GM13976 (cell line): Measurements from ENCODE around the gene CLDN6.
A peak's percentile ranks its signal among the peaks of the same experiment; 100 is the strongest.

Source experiments
- DNase-seq: peaks from one replicate; pipeline ENCODE4 v3.0.0; 2012; ENCODE audit warnings: low spot score
- CTCF ChIP-seq: IDR thresholded peaks from 2 replicates; pipeline ENCODE4 v1.5.1; 2012; ENCODE audit warnings: borderline replicate concordance, mild to moderate bottlenecking; ENCODE audit not compliant: insufficient read depth; ENCODE audit errors: extremely low read depth, missing control alignments, control extremely low read depth
- in situ Hi-C: fragments of 300-500 bp; cut with MboI; formaldehyde crosslinking; loops from one replicate; pipeline ENCODE4 v1.12.0; 2022; ENCODE audit warnings: low sequenced_read_pairs, mixed read lengths, inconsistent platforms; ENCODE audit not compliant: unreplicated experiment

Gene CLDN6

DNA sequence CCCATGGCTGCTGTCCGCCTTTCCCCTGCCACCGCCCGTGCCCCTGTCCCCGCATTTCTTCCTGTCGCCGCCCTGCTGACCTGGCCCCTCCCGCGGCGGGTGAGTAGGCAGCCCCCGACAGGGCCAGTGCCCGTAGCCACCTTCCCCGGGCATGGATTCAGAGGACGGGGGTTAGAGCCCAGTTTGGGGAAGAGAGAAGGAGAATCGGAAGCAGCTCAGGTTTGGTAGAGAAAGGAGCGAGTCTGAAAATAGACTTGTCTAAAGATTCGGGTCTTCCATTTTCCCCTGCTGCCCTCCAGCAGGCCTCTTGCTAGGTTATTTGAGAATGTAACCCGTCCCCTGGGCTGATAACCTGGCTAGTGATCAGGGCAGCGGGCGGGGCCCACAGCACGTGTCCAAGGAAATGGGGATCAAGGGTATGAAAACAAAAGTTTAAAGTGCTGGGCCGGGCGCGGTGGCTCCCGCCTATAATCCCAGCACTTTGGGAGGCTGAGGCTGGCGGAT, 13.2 kb downstream of the CLDN6 start:
- in situ Hi-C loops = no loop called here
- TF ChIP-seq CTCF = no peak
- no peak for DNase-seq

GRCh38 chr16:3004319-3004718, 13.7 kb downstream of the CLDN6 start:
- DNase-seq = no peak
- TF ChIP-seq CTCF = no peak
- in situ Hi-C loops = no loop called here

- peak; percentile 78 for TF ChIP-seq CTCF
- peak; percentile 100 for DNase-seq
- in situ Hi-C loops = no loop called here
Measured at GRCh38 chr16:3003582-3004270, 14.3 kb downstream of the CLDN6 start.

- TF ChIP-seq CTCF = no peak
- DNase-seq = no peak
- in situ Hi-C loops = no loop called here
Measured at GRCh38 chr16:3001316-3001715, 16.7 kb downstream of the CLDN6 start.

DNA sequence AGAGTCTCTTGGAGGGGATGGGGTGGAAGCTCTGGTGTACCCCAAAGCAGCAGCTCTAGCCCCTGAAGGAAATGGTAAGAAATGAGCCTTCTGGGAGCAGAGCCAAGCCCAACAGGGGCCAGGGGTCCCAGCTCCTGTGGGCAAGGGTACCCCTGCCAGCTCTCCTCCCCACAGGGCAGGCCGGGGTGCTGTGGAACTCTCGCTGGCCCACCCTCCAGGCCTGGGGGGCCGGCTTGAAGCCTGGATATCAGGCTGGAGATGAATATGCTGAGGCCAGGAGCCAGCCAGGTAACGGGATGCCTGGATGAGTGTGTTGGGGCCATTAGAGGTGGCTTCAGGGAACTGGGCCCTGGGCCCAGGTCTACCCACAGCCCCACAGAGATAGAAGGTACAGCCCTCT, 17.4 kb downstream of the CLDN6 start:
- no peak for TF ChIP-seq CTCF
- DNase-seq = no peak
- in situ Hi-C loops = no loop called here

DNA sequence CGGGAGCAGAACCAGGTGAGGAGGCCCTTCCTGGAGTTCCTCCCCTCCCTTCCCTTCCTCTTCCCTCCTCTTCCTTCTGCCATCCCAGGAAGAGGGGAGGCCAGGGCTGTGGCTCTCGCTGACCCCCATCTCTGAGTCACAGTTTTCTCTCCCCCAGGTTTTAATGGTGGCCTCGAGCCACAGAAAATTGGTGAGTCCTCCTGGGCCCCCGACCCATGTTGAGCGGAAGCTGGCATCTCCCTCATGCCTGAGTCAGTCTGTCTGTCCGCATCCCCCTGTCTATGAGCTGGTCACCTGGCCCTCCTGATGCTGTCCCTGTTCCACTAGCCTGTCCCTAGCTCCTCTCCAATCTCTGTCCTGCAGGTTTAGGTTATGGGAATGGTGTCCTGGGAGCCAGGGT, 18.1 kb downstream of the CLDN6 start:
- DNase-seq = no peak
- in situ Hi-C loops = no loop called here
- no peak for TF ChIP-seq CTCF
